Keratinocyte (primary cell): ENCODE results near the gene B4GALNT2.

Experiments
- CTCF ChIP-seq, 3 experiments: IDR thresholded peaks in 1 of 3; conservative IDR thresholded peaks in 1 of 3; optimal IDR thresholded peaks in 1 of 3; 2 replicates in 2 of 3; 3 replicates in 1 of 3; pipeline versions ENCODE3 to v1.5.1; 2011; ENCODE audit warnings: low read length in 3 of 3, mild to moderate bottlenecking in 3 of 3, moderate library complexity in 2 of 3, control low read depth in 1 of 3, inconsistent platforms in 1 of 3; ENCODE audit not compliant: insufficient read depth in 2 of 3; ENCODE audit errors: extremely low read depth in 1 of 3
- EZH2 ChIP-seq: IDR thresholded peaks from one replicate; pipeline ENCODE4 v1.6.1; 2012; ENCODE audit warnings: inconsistent platforms, mild to moderate bottlenecking, low read length, moderate library complexity

- TF ChIP-seq CTCF (optimal IDR thresholded peaks at IDR 0.05 in 1 of 3, IDR thresholded peaks at IDR 0.05 in 1 of 3, conservative IDR thresholded peaks at IDR 0.05 in 1 of 3; ENCODE audit: extremely low read depth in 1 of 3, insufficient read depth in 2 of 3, low read length in 3 of 3) (no peak), EZH2 (no peak)
These were observed 90.6 kb downstream of the B4GALNT2 start for GRCh38 chr17:49223168-49223516.
